HCT116 (cell line): ENCODE measurements around the gene MLX. TPM values are rescaled to one million over a fixed set of nuclear protein-coding genes. Genes with fewer than 3 reads are reported as not detected.

Experiments used
- ATAC-seq: fragments of 200-7000 bp; cut with Tn5 transposase; 2 replicates; pipeline ENCODE4 v1.9.1; 2020; ENCODE audit warnings: mild to moderate bottlenecking, moderate library complexity
- BruUV-seq: library from RNA; stranded (reverse); fragments of 400-500 nt; replicated peaks from 2 replicates; lab custom pipeline; 2021; lab: Mats Ljungman, UMichigan
- CTCF ChIA-PET: fragments of 300-600 bp; sonication (Branson Sonifier 250); formaldehyde crosslinking; loops from one replicate; lab custom pipeline; 2021; ENCODE audit warnings: antibody characterized with exemption; lab: Charles Lee
- POLR2A ChIA-PET: fragments of 300-600, 350-600 bp; sonication (Branson Sonifier 250); formaldehyde crosslinking; loops from one replicate; lab custom pipeline; 2021; ENCODE audit warnings: antibody characterized with exemption; lab: Charles Lee
- RAD21 ChIA-PET, 2 experiments: fragments of 300-600 bp; sonication (Branson Sonifier 250); formaldehyde crosslinking; loops; one replicate each; lab custom pipeline; 2023; ENCODE audit warnings: low total read pairs in 2 of 2; ENCODE audit not compliant: uncharacterized antibody in 2 of 2, unreplicated experiment in 2 of 2, low non-redundant PET in 1 of 2; lab: Charles Lee
- DNase-seq: peaks from one replicate; pipeline ENCODE4 v3.0.0-alpha.2; 2010; ENCODE audit warnings: low read depth, low spot score
- H2AFZ ChIP-seq: fragments of 200-600 bp; shearing (Covaris generic), sonication (generic); 2 replicates; pipeline ENCODE4 v1.6.1; 2017; ENCODE audit warnings: low read depth, mixed run types, mixed read lengths, antibody characterized with exemption, low read length; ENCODE audit not compliant: poor library complexity, severe bottlenecking
- H3K27ac ChIP-seq: 2 replicates; pipeline ENCODE4 v1.5.1; 2012; ENCODE audit warnings: low read depth, low read length
- H3K27me3 ChIP-seq: fragments of 200-600 bp; sonication (generic); 2 replicates; pipeline ENCODE4 v1.6.1; 2016; ENCODE audit warnings: mixed run types, low read length, mixed read lengths; ENCODE audit not compliant: insufficient read depth
- H3K36me3 ChIP-seq, 2 experiments: fragments of 200-500 bp in 1 of 2; fragments of 200-600 bp in 1 of 2; sonication (Bioruptor generic) in 1 of 2; sonication (generic) in 1 of 2; 2 replicates each; pipeline versions ENCODE4 v1.5.1 to v1.6.1; 2014 to 2016; ENCODE audit warnings: low read length in 2 of 2, inconsistent platforms in 1 of 2, mixed read lengths in 1 of 2, mixed run types in 1 of 2; ENCODE audit not compliant: insufficient read depth in 2 of 2, control insufficient read depth in 1 of 2
- H3K4me1 ChIP-seq, 2 experiments: fragments of 200-600 bp in 1 of 2; sonication (generic) in 1 of 2; 2 replicates each; pipeline versions ENCODE4 v1.5.1 to v1.6.1; 2012 to 2017; ENCODE audit warnings: low read length in 2 of 2, inconsistent platforms in 1 of 2, mild to moderate bottlenecking in 1 of 2, mixed read lengths in 1 of 2, mixed run types in 1 of 2, moderate library complexity in 1 of 2; ENCODE audit not compliant: insufficient read depth in 2 of 2, control insufficient read depth in 1 of 2
- H3K4me2 ChIP-seq: fragments of 200-600 bp; sonication (generic); 2 replicates; pipeline ENCODE4 v1.6.1; 2017; ENCODE audit warnings: mixed run types, low read length, mixed read lengths
- H3K4me3 ChIP-seq, 2 experiments: fragments of 200-600 bp in 1 of 2; sonication (generic) in 1 of 2; replicated peaks in 1 of 2; 2 replicates each; pipeline ENCODE4 v1.5.1; 2011 to 2016; ENCODE audit warnings: low read length in 2 of 2, control low read depth in 1 of 2, low read depth in 1 of 2, mild to moderate bottlenecking in 1 of 2, mixed read lengths in 1 of 2, mixed run types in 1 of 2
- H3K79me2 ChIP-seq: fragments of 200-600 bp; sonication (generic); 2 replicates; pipeline ENCODE4 v1.6.1; 2017; ENCODE audit warnings: mild to moderate bottlenecking, mixed run types, low read length, moderate library complexity, mixed read lengths; ENCODE audit not compliant: insufficient read depth
- H3K9ac ChIP-seq: fragments of 200-600 bp; sonication (generic); 2 replicates; pipeline ENCODE4 v1.6.1; 2016; ENCODE audit warnings: low read length, mixed read lengths
- H3K9me2 ChIP-seq: fragments of 200-600 bp; sonication (generic), shearing (Covaris generic); 2 replicates; pipeline ENCODE4 v1.6.1; 2017; ENCODE audit warnings: mixed run types, mild to moderate bottlenecking, moderate library complexity; ENCODE audit not compliant: insufficient read depth
- H3K9me3 ChIP-seq, 2 experiments: fragments of 200-500 bp in 1 of 2; fragments of 200-600 bp in 1 of 2; sonication (Bioruptor generic) in 1 of 2; sonication (generic) in 1 of 2; 2 replicates each; pipeline ENCODE4 v1.6.1; 2014 to 2017; ENCODE audit warnings: low read length in 2 of 2, mixed read lengths in 2 of 2, inconsistent platforms in 1 of 2, low read depth in 1 of 2, mild to moderate bottlenecking in 1 of 2, mixed run types in 1 of 2, moderate library complexity in 1 of 2; ENCODE audit not compliant: control insufficient read depth in 1 of 2, insufficient read depth in 1 of 2
- H4K20me1 ChIP-seq: fragments of 200-600 bp; sonication (generic), shearing (Covaris generic); 2 replicates; pipeline ENCODE4 v1.6.1; 2017; ENCODE audit warnings: mixed run types, mild to moderate bottlenecking, moderate library complexity; ENCODE audit not compliant: insufficient read depth
- CBX3 ChIP-seq: IDR thresholded peaks from 2 replicates; pipeline ENCODE4 v1.6.1; 2012; ENCODE audit warnings: low read depth
- EGR1 ChIP-seq: IDR thresholded peaks from 2 replicates; pipeline ENCODE4 v1.6.1; 2012; ENCODE audit warnings: low read depth
- ELF1 ChIP-seq: IDR thresholded peaks from 2 replicates; pipeline ENCODE4 v1.6.1; 2012; ENCODE audit warnings: low read depth, borderline replicate concordance
- EZH2phosphoT487 ChIP-seq: fragments of 200-600 bp; IDR thresholded peaks from 2 replicates; pipeline ENCODE4 v1.6.1; 2018; ENCODE audit warnings: antibody characterized with exemption, borderline replicate concordance
- FOSL1 ChIP-seq: IDR thresholded peaks from 2 replicates; pipeline ENCODE4 v1.6.1; 2012; ENCODE audit warnings: low read depth
- POLR2A ChIP-seq: IDR thresholded peaks from 2 replicates; pipeline ENCODE4 v1.7.0; 2011; ENCODE audit warnings: borderline replicate concordance; ENCODE audit not compliant: insufficient read depth, insufficient read length; ENCODE audit errors: extremely low read depth
- POLR2AphosphoS5 ChIP-seq: IDR thresholded peaks from 2 replicates; pipeline ENCODE4 v1.6.1; 2011; ENCODE audit warnings: mild to moderate bottlenecking, low read depth, low read length, moderate library complexity
- REST ChIP-seq: IDR thresholded peaks from 2 replicates; pipeline ENCODE4 v1.6.1; 2012; ENCODE audit warnings: low read depth
- SP1 ChIP-seq: IDR thresholded peaks from 2 replicates; pipeline ENCODE4 v1.6.1; 2012; ENCODE audit warnings: low read depth
- TCF7L2 ChIP-seq: IDR thresholded peaks from 2 replicates; pipeline ENCODE4 v1.7.0; 2011; ENCODE audit warnings: borderline replicate concordance, inconsistent platforms; ENCODE audit not compliant: insufficient read depth, insufficient read length; ENCODE audit errors: extremely low read depth
- ZNF274 ChIP-seq: fragments of 200-500 bp; sonication (Bioruptor generic); IDR thresholded peaks from 2 replicates; pipeline ENCODE4 v1.6.1; 2014; ENCODE audit warnings: mild to moderate bottlenecking, low read depth, low read length, inconsistent platforms
- intact Hi-C: fragments of 100-400 bp; cut with micrococcal nuclease; formaldehyde crosslinking; loops from 2 replicates; pipeline ENCODE4 v1.10.0; 2022
- total RNA-seq: library from RNA; stranded (reverse); gene quantifications from one replicate; pipeline ENCODE4 v1.2.1, GENCODE V29; 2021; ENCODE audit not compliant: unreplicated experiment

Gene MLX
- total RNA-seq, 1 experiment from 2014 or later, result 47.9 TPM

GRCh38 chr17:42579794-42580551 lies 13.1 kb downstream of the MLX start:
- RAD21 ChIA-PET, result no interaction called here
- Histone ChIP-seq H3K4me1 (peaks cover 10 to 15% of the 10 kb centered on the region in 2 experiments), H3K4me2 (no peak overlapping the region)
- POLR2A ChIA-PET, result no interaction called here
- CTCF ChIA-PET, result interaction anchor here (1.4 to 4.4 kb wide), 4 partner anchors 19 to 183 kb away, joined by 5 to 136 read pairs (median 14); partner anchors contain the start of genes PLEKHH3, RETREG3 and TUBG1
- ATAC-seq, result no peak
- intact Hi-C loops, result no loop called here
- DNase-seq, result no peak
- TF ChIP-seq TCF7L2, result no peak
- no peak for TF ChIP-seq CBX3
- no peak for TF ChIP-seq FOSL1
- TF ChIP-seq EZH2phosphoT487, result no peak
- no peak for TF ChIP-seq POLR2AphosphoS5
- TF ChIP-seq SP1, result no peak
- TF ChIP-seq REST, result no peak
- TF ChIP-seq ZNF274, result no peak
- TF ChIP-seq ELF1, result no peak
- TF ChIP-seq POLR2A, result no peak
- no peak for TF ChIP-seq EGR1
- TF ChIP-seq, all 23 proteins: peak for 0
- no TSS peak for BruUV-seq
- Histone ChIP-seq H3K9me3 (no peaks in the 10 kb centered on the region), H3K27ac (no peak overlapping the region), H3K27me3 (no peaks in the 10 kb centered on the region), H3K79me2 (peaks cover 32% of the 10 kb centered on the region), H3K9ac (no peak overlapping the region), H3K4me3 (no peak overlapping the region), H2AFZ (no peak overlapping the region), H3K9me2 (no peaks in the 10 kb centered on the region), H3K36me3 (peaks cover 19 to 29% of the 10 kb centered on the region in 2 experiments; a peak in 3 of 4 replicates), H4K20me1 (no peaks in the 10 kb centered on the region)
